ENCODE data around the gene SLC25A1.

GRCh38 chr22:19139001-19139356, 39.6 kb downstream of the SLC25A1 start:
- no peak for TF ChIP-seq CTCF (IDR thresholded peaks at IDR 0.05)
- no peak for TF ChIP-seq ZFX (IDR thresholded peaks at IDR 0.05; ENCODE audit: borderline replicate concordance)
